ENCODE results near the gene PRIMPOL.

The PRIMPOL gene

GRCh38 chr4:184668511-184669114 lies 19.1 kb downstream of the PRIMPOL start:
- no peak for DNase-seq (ENCODE audit: extremely low read depth, insufficient read length)
- no peak for TF ChIP-seq CTCF (IDR thresholded peaks at IDR 0.05; ENCODE audit: insufficient read depth, low read length, poor library complexity, severe bottlenecking)
- H3K36me3 ChIP-seq (ENCODE audit: control insufficient read depth, insufficient read depth, low read length): peaks cover 10% of the 10 kb centered on the region
- no peaks in the 10 kb centered on the region for H3K27me3 ChIP-seq (replicated peaks; ENCODE audit: control insufficient read depth, insufficient read depth, low read length)
- no peak overlapping the region for H3K4me3 ChIP-seq (replicated peaks; ENCODE audit: low read depth, low read length)

GRCh38 chr4:184669251-184669650 lies 19.7 kb downstream of the PRIMPOL start:
- no peaks in the 10 kb centered on the region for H3K27me3 ChIP-seq (replicated peaks; ENCODE audit: control insufficient read depth, insufficient read depth, low read length)
- H3K36me3 ChIP-seq (ENCODE audit: control insufficient read depth, insufficient read depth, low read length): peaks cover 13% of the 10 kb centered on the region
- DNase-seq (ENCODE audit: extremely low read depth, insufficient read length): no peak
- TF ChIP-seq CTCF (IDR thresholded peaks at IDR 0.05; ENCODE audit: insufficient read depth, low read length, poor library complexity, severe bottlenecking): no peak
- no peak overlapping the region for H3K4me3 ChIP-seq (replicated peaks; ENCODE audit: low read depth, low read length)

DNA sequence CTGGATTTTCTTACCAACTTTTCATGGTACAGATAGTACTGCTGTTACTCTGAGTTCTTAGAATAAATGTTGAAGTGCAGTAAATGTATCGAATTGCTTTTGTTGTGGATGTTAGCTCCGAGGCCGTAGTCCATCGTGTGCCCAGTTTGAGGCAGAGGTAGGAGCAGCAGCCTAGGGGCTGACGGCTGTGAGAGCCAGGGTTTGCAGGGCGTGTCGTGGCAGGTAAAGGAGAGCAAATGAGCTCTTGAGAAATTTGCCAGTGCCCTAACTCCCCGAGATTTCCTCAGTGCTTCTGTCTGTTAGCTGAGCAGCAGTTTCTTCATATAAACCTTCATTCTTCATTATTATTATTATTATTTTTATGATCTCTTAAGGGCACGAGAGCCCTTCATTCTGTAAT lies 21.6 kb downstream of the PRIMPOL start:
- TF ChIP-seq CTCF (IDR thresholded peaks at IDR 0.05; ENCODE audit: insufficient read depth, low read length, poor library complexity, severe bottlenecking): no peak

GRCh38 chr4:184672741-184673140 lies 23.2 kb downstream of the PRIMPOL start:
- Histone ChIP-seq H3K27me3 (replicated peaks; ENCODE audit: control insufficient read depth, insufficient read depth, low read length) (no peaks in the 10 kb centered on the region), H3K4me3 (replicated peaks; ENCODE audit: low read depth, low read length) (no peak overlapping the region), H3K36me3 (ENCODE audit: control insufficient read depth, insufficient read depth, low read length) (peaks cover 8% of the 10 kb centered on the region)
- TF ChIP-seq CTCF (IDR thresholded peaks at IDR 0.05; ENCODE audit: insufficient read depth, low read length, poor library complexity, severe bottlenecking): no peak
- no peak for DNase-seq (ENCODE audit: extremely low read depth, insufficient read length)

More for the DNA sequence above, 21.6 kb downstream of the PRIMPOL start:
- DNase-seq (ENCODE audit: extremely low read depth, insufficient read length): no peak
- no peak overlapping the region for H3K4me3 ChIP-seq (replicated peaks; ENCODE audit: low read depth, low read length)
- H3K36me3 ChIP-seq (ENCODE audit: control insufficient read depth, insufficient read depth, low read length): peaks cover 13% of the 10 kb centered on the region
- H3K27me3 ChIP-seq (replicated peaks; ENCODE audit: control insufficient read depth, insufficient read depth, low read length): no peaks in the 10 kb centered on the region

- no peak overlapping the region for H3K4me3 ChIP-seq (replicated peaks; ENCODE audit: low read depth, low read length)
- peaks cover 4% of the 10 kb centered on the region for H3K36me3 ChIP-seq (ENCODE audit: control insufficient read depth, insufficient read depth, low read length)
- TF ChIP-seq CTCF (IDR thresholded peaks at IDR 0.05; ENCODE audit: insufficient read depth, low read length, poor library complexity, severe bottlenecking): no peak
- no peaks in the 10 kb centered on the region for H3K27me3 ChIP-seq (replicated peaks; ENCODE audit: control insufficient read depth, insufficient read depth, low read length)
- DNase-seq (ENCODE audit: extremely low read depth, insufficient read length): no peak
Measured at GRCh38 chr4:184674011-184674410, 24.5 kb downstream of the PRIMPOL start.

- peaks cover 4% of the 10 kb centered on the region for H3K36me3 ChIP-seq (ENCODE audit: control insufficient read depth, insufficient read depth, low read length)
- no peak overlapping the region for H3K4me3 ChIP-seq (replicated peaks; ENCODE audit: low read depth, low read length)
- TF ChIP-seq CTCF (IDR thresholded peaks at IDR 0.05; ENCODE audit: insufficient read depth, low read length, poor library complexity, severe bottlenecking): no peak
Measured at GRCh38 chr4:184675018-184675417, 25.5 kb downstream of the PRIMPOL start.

More at GRCh38 chr4:184675018-184675417, 25.5 kb downstream of the PRIMPOL start:
- no peaks in the 10 kb centered on the region for H3K27me3 ChIP-seq (replicated peaks; ENCODE audit: control insufficient read depth, insufficient read depth, low read length)
- DNase-seq (ENCODE audit: extremely low read depth, insufficient read length): no peak
